BJ (cell line): ENCODE measurements around the gene PDCD1. TPM values are rescaled to one million over a fixed set of nuclear protein-coding genes. Genes with fewer than 3 reads are reported as not detected.
"Not testable (repeated sequence)": the region's sequence is repeated elsewhere in the genome, so short reads cannot be mapped to it uniquely, and the experiment has no call there.

ENCODE experiments used
- CTCF ChIA-PET: fragments of 350-600 bp; formaldehyde crosslinking; extraction: SDS; loops from one replicate; lab custom pipeline; 2021; ENCODE audit warnings: antibody characterized with exemption, inconsistent platforms; lab: Yijun Ruan, JAX
- POLR2A ChIA-PET: fragments of 300-600 bp; sonication (Branson Sonifier 250); formaldehyde crosslinking; extraction: SDS; loops from one replicate; lab custom pipeline; 2021; ENCODE audit warnings: antibody characterized with exemption; lab: Charles Lee
- DNase-seq: peaks from one replicate; pipeline ENCODE4 v3.0.0-alpha.2; 2011; ENCODE audit warnings: low read depth
- H3K27me3 ChIP-seq: 2 replicates; pipeline ENCODE4 v1.6.0; 2011; ENCODE audit warnings: low read length; ENCODE audit not compliant: control insufficient read depth, insufficient read depth
- H3K36me3 ChIP-seq: 2 replicates; pipeline ENCODE4 v1.5.1; 2011; ENCODE audit warnings: low read length; ENCODE audit not compliant: control insufficient read depth, insufficient read depth
- H3K4me3 ChIP-seq: 2 replicates; pipeline ENCODE4 v1.5.1; 2011; ENCODE audit warnings: low read depth, mild to moderate bottlenecking, control low read depth, low read length
- CTCF ChIP-seq: IDR thresholded peaks from 2 replicates; pipeline ENCODE4 v1.5.1; 2011; ENCODE audit warnings: low read depth, mild to moderate bottlenecking, control low read depth, inconsistent platforms, low read length, moderate library complexity; ENCODE audit not compliant: insufficient read depth
- polyA plus RNA-seq: library from polyadenylated mRNA; depleted of rRNA; stranded (reverse); fragments of >200 nt; gene quantifications from 2 replicates; pipeline ENCODE4 v1.2.3, GENCODE V29; 2011

PDCD1 gene
- polyA plus RNA-seq, 1 experiment, result not detected

GRCh38 chr2:241876528-241877196 is 18.0 kb upstream of the PDCD1 start:
- Histone ChIP-seq H3K36me3 (no peaks in the 10 kb centered on the region), H3K4me3 (no peak overlapping the region), H3K27me3 (no peaks in the 10 kb centered on the region)
- ChIA-PET CTCF (interaction anchor here (1.0 kb wide), 1 partner anchor 8 kb away, joined by 3 read pairs; no protein-coding TSS in a partner anchor), POLR2A (interaction anchor here (0.5 kb wide), 1 partner anchor 8 kb away, joined by 11 read pairs; no protein-coding TSS in a partner anchor)
- no peak for TF ChIP-seq CTCF
- no peak for DNase-seq

- H3K4me3 ChIP-seq, H3K27me3 ChIP-seq, DNase-seq, POLR2A ChIA-PET, H3K36me3 ChIP-seq: not testable (repeated sequence)
- peak; percentile 33 for TF ChIP-seq CTCF
- CTCF ChIA-PET, result interaction anchor here (1.2 kb wide), 1 partner anchor 197 kb away, joined by 3 read pairs; no protein-coding TSS in a partner anchor
Observed at GRCh38 chr2:241875754-241876527, 17.2 kb upstream of the PDCD1 start.

GRCh38 chr2:241874277-241874925 is 15.7 kb upstream of the PDCD1 start:
- POLR2A ChIA-PET, result no interaction called here
- DNase-seq, result no peak
- H3K36me3 ChIP-seq, result no peaks in the 10 kb centered on the region
- no peaks in the 10 kb centered on the region for H3K27me3 ChIP-seq
- CTCF ChIA-PET, result no interaction called here
- no peak for TF ChIP-seq CTCF
- H3K4me3 ChIP-seq, result no peak overlapping the region

- no peak for TF ChIP-seq CTCF
- Histone ChIP-seq H3K27me3 (no peaks in the 10 kb centered on the region), H3K4me3 (no peak overlapping the region), H3K36me3 (no peaks in the 10 kb centered on the region)
- POLR2A ChIA-PET, result no interaction called here
- no peak for DNase-seq
- CTCF ChIA-PET, result no interaction called here
Observed at GRCh38 chr2:241873803-241874110, 15.1 kb upstream of the PDCD1 start.
